ENCODE measurements around the gene MRGPRD.

Gene MRGPRD

GRCh38 chr11:68966894-68967780 is 13.6 kb downstream of the MRGPRD start:
- no peak for DNase-seq

GRCh38 chr11:68965901-68966853 is 14.6 kb downstream of the MRGPRD start:
- peak in 1 of 5 experiments; percentile 94 for DNase-seq

- no peak for DNase-seq
These were observed 17.0 kb downstream of the MRGPRD start for GRCh38 chr11:68963779-68964178.

GRCh38 chr11:68962527-68963250 is 18.1 kb downstream of the MRGPRD start:
- DNase-seq: peak in 4 of 5 experiments; percentile 4 to 78 (median 18)

- DNase-seq: no peak
These were observed 19.5 kb downstream of the MRGPRD start for GRCh38 chr11:68961245-68961644.

- no peak for DNase-seq
These were observed 20.3 kb downstream of the MRGPRD start for GRCh38 chr11:68960294-68961071.

- no peak for DNase-seq
These were observed 21.1 kb downstream of the MRGPRD start for GRCh38 chr11:68959465-68960293.

GRCh38 chr11:68958211-68958610 is 22.6 kb downstream of the MRGPRD start:
- no peak for DNase-seq

- no peak for DNase-seq
These were observed 24.1 kb downstream of the MRGPRD start for GRCh38 chr11:68956547-68957254.

- DNase-seq: peak in 3 of 5 experiments; percentile 14 to 42 (median 29)
These were observed 24.6 kb downstream of the MRGPRD start for GRCh38 chr11:68956142-68956541.

GRCh38 chr11:68955607-68955958 is 25.2 kb downstream of the MRGPRD start:
- DNase-seq: no peak

GRCh38 chr11:68954836-68955606 is 25.8 kb downstream of the MRGPRD start:
- no peak for DNase-seq

- DNase-seq: no peak
These were observed 30.0 kb downstream of the MRGPRD start for GRCh38 chr11:68950762-68951161.

- DNase-seq: peak in 1 of 5 experiments; percentile 33
These were observed 30.5 kb downstream of the MRGPRD start for GRCh38 chr11:68950270-68950669.

GRCh38 chr11:68948935-68949334 is 31.9 kb downstream of the MRGPRD start:
- no peak for DNase-seq

GRCh38 chr11:68948496-68948895 is 32.3 kb downstream of the MRGPRD start:
- DNase-seq: no peak

GRCh38 chr11:68947151-68947550 is 33.6 kb downstream of the MRGPRD start:
- DNase-seq: no peak

GRCh38 chr11:68946416-68947090 is 34.2 kb downstream of the MRGPRD start:
- DNase-seq: no peak

- DNase-seq: no peak
These were observed 38.0 kb downstream of the MRGPRD start for GRCh38 chr11:68942751-68943271.

Measured in T-helper 2 cell (primary cell).